HuH-7.5 (cell line): ENCODE results near the gene GMDS.
"Not testable (repeated sequence)": the region's sequence is repeated elsewhere in the genome, so short reads cannot be mapped to it uniquely, and the experiment has no call there.

ENCODE experiments used
- DNase-seq: peaks from one replicate; pipeline ENCODE4 v3.0.0; 2011; ENCODE audit warnings: low spot score

GMDS gene

GRCh38 chr6:1709234-1709641, 536.2 kb downstream of the GMDS start:
- DNase-seq, result no peak

DNA sequence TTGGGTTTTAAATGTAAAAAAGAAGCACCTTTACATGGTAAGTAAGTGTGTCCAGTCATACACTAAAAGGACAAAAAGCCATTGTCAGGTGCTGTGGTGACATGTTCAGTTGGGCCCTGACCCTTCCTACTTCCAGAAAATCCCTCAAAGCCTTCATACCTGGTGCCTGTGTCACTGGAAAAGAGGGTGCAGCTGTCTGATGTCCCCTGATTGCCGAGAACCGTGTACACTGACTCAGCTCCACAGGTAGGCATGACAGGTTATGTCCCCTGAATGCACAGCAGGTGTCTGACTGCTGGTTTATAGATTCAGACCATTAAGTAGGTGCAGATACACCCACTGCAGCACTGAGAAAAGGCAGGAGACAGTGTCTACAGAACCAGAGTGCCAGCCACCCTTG, 536.6 kb downstream of the GMDS start:
- no peak for DNase-seq

DNA sequence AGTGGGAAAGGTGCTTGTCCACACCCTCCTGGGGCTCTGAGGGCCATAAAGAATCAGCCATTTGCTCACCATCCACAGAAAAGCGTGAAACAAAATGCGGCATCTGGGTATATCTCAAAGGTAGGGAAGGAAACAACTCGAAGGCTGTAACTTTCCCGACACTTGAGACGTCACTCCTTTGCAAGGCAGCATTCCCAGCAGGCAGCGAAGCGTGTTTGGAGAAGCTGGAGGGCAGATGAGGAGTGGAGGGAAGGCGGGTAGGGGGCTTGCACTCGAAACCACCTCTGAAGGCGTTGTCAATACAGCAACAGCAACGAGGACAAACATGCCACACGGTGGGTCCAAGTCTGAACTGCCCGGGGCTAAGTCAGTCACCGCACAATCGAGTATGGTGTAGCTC, 537.3 kb downstream of the GMDS start:
- DNase-seq, result no peak

DNA sequence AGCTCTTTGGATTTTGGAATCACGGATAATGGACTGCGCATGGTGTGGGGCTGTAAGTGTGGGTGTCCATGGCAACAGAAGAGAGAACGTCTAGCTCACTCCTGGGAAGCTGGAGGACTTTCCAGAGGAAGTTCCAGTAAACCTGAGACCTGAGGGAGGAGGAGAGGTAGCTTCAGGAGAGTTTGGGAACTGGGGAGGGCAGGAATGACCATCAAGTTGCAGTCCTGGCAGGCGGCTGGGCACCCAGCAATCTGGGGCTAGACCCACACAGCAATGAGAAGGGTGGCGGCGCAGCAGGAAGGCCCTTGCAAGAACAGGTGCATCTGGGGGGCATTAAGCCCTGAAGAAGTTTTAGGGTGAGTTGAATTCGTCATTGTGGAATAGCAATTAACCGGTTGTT, 539.8 kb downstream of the GMDS start:
- no peak for DNase-seq

GRCh38 chr6:1705183-1705582, 540.2 kb downstream of the GMDS start:
- no peak for DNase-seq

DNA sequence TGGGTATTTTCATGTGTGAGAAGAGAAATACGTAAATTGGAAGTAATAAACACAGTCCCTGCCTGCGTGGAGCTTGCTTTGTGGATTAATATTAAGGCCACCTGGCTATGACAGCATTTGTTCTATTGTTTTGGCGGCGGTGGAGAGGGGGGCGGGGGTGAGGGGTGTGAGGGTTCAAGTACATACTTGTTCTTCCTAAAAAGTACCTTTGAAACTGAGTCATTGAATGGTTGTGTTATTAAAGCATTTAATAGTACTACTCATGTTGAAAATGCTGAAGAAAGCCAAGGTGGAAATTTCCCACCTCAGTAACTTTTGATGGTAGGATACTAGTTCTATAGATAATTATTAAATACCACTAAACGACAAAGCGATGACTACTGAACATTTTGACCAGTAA, 540.7 kb downstream of the GMDS start:
- DNase-seq, result no peak

DNA sequence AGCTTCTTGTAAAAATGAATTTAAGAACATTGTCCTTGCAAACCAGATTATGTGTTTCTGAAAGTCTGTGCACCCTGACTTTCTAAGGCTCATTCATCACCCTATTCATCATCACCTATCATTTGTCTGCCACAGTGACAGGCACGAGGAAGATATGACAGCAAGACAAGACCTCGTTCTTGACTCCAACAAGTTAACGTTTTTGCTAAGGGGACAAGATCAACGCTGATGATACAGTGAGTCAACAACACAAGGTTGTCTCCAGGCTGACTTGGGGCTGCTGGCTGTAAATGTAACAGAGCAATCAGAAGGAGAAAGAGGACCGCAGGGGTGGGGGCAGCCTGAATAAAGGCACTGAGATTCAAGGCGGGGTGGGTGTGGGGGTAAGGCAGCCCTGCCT, 541.5 kb downstream of the GMDS start:
- no peak for DNase-seq

DNA sequence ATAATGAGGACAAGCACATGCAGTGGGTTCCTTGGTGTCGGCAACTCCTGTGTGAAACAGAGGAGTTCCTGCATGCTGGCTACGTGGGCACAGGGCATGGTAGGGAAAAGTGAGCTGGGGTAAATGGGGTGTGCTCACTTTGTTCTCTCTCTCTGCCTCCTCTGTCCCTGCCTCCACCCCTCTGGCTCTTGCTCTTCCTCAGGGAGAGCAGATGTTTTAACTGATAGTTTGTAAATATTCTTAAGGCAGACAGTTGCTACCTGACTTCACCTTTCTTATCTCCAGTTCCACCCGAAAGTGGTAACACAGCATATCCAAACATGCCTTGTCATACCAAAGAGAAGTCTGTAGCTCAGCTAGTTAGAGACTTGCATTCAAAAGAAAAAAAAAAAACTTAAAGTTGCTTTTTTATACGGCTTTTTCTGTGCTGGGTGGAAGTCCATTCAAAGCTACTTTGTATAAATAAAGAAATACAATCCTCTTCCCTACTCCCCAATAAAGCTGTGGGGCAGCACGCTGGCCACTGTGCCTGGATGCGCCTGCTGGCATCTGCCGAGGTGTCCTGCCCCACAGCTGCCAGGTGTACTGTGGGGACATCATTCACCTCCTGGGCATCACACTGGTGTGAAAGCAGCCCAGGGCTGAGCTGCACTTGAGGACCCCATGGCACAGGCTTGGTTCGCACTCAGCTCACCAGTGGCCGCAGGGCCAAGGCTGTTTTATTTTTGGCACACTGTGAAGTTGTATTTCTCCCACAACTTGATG, 542.1 kb downstream of the GMDS start:
- no peak for DNase-seq

- peak; percentile 28 for DNase-seq
These were observed 542.8 kb downstream of the GMDS start for GRCh38 chr6:1702580-1703051.

DNA sequence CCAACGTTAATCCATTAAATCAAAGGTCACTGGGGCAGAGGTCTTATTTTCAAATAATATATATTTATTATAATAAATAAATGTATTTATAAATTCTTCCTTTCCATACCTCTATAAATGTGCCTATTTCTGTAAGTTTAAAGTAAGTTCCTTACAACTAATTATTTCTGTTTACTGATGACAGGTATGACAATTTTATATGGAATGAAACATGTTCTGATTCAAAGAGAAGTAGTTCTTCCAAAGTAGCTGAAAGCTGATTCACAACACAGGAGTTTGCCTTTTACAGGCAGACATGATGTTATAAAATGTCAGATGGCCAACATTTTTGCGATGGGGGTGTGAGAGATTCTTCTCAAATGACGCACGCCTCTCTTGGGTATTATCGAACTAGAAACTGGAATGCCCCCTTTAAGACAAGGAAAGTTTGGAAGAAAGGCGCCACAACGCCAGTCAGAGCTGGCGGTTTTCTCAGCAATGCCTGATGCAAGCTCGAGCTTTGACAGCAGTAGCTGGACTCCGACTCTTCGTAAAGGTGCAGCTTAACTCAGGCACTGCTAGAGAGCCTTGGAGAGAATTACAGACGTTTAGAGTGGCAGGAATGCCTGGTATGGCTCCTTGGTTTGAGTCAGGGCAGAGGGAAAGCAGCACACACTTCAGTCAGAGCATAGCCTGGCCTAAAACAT, 543.6 kb downstream of the GMDS start:
- DNase-seq, result no peak

GRCh38 chr6:1700278-1700967, 545.0 kb downstream of the GMDS start:
- DNase-seq, result no peak

DNA sequence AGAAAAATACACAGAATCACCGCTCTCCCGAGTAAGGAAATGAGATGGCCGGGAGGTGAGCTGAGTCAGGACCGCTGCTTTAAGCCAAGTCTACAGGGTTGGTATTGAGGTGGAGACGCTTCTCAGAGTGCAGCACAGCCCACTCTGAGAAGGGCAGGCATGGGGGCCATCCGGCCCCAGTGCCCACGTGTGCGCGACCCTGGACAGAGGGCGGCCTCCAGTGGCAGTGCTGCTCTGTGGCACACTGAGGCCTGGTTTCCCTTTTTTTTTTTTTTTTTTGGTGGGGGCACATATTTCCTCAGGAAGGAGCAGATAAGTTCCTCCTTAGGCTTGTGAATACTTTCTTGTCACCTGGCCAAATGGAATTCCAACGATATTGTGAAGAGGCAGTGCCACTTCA, 546.9 kb downstream of the GMDS start:
- DNase-seq, result no peak

DNA sequence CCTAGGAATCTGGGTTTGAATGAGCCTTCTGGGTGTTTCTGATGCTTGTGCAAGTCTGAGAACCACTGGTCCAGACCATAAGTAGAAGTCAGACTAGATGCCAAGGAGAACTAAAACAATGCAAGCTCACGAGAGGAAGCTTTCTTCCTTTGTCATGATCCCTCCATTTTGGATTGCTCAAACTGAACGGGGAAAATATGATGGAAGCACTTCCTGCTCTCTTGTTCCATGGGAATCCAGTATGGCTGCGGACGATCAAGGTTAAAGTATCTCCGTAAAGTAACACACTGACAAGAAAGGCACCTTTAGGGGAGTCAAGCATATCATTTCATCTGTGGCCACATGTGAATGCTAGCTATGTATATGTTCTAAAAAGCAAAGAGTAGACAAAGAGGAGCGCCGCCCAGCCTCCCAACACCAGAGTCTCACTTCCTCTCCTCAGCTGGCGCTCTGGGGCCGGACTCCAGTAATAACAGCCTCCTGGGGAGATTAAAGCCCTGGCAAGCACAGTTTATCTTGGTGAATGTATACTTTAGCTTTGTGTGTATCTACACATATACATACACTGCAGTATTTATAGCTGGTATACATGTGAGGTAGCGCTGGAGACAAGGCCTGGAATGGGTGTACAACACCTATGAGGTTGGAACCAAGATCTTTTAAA, 547.6 kb downstream of the GMDS start:
- DNase-seq, result no peak

DNA sequence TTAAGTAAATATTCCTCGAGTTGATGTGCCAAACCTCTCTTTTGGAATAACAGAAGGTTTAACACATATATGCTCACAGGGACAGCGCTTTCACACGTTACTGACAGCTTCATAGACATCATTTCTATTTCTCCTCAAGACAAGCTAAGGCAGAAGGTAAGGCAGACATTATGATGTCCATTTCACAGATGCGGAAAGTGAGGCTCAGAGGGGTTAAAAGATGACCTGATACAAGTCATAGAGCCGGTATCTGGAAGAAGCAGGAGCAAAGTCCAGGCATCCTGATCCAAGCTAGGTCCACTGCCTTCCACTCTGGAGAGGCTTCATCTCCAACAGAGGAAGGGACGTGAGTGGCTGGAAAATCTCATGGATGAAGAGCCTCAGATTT, 548.9 kb downstream of the GMDS start:
- DNase-seq, result no peak

DNA sequence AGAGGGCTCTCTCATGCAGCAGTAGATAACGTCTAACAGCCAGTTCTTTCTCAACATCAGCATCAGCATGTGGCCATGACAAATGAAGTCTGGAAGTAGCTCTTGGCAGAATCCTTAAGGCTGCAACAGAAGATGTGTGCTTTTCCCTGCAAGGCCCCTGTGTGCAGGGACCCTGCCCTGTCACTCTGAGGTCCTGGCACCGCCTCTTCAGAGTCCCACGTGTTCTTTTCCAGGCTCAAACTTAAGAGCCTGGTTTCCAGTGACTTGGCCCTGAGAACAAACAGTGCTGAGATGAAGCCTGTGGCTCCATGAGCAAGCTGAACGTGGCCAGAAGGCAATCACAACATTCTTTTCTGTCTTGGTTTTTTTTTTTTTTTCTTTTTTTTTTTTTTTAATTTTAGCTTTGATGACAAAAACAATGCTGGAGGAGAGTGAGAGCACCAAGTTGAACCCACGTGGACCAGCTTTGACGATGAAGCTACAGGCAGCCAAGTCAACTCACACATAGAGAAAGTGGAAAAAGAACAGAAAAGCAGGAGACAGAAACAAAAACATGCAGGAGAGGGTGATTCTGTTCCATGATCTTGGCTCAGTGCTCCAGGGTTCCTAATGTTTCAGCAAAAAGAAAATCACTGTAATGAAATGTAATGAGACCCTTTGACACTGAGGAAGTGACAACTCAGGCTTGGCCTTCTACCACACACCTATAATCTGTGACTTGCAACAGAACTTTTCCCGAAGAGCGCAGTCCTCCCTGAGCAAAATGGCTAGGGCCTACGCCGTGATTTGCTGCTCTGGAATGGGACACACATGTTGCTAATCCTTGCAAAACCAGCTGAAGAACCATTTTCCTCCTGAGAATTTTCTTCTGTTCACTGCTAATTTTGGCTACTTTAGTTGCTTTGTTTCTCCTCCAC, 549.6 kb downstream of the GMDS start:
- no peak for DNase-seq

- DNase-seq, result not testable (repeated sequence)
These were observed 553.6 kb downstream of the GMDS start for GRCh38 chr6:1691828-1692227.

- DNase-seq, result not testable (repeated sequence)
These were observed 554.7 kb downstream of the GMDS start for GRCh38 chr6:1690656-1691055.

DNA sequence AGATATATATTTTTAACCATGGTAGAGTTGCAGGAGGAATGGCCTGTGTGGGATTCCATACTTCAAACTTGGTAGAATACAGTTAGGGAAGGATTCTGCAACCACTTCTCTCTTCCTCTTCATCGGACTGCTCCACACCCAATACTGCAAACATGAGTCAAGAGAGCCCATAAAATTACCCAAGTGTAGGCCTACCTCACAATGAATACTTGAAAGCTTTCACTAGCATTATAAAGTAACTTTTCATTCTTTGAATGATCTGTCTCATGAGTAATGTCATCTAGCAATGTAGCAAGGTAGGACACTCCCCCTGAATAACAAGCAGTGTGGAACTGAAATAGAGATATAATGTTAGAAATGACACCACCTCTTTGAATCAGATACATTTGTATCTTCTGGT, 556.3 kb downstream of the GMDS start:
- DNase-seq, result no peak

- DNase-seq, result no peak
These were observed 557.0 kb downstream of the GMDS start for GRCh38 chr6:1688396-1688795.

DNA sequence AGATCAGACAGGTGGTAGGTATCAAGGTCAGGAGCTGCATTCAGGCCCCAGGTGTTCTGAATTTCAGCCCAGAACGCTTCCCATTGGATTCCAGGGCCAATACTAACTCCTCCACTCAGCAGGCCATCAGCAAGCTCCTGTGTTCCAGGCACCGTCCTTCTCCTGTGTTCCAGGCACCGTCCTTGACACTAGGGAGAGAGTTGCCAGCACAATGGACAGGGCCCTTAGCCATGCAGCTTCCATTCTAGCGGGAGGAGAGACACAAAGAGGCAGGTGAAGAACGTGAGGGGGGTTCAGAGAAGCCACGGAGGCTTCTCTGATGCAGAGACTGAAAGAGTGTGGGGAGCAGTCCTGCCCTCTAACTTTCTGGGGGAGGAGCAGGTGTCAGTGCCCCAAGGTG, 558.0 kb downstream of the GMDS start:
- no peak for DNase-seq
